ENCODE measurements around the gene PTCH2.

Gene PTCH2

GRCh38 chr1:44853201-44853600, 10.1 kb upstream of the PTCH2 start:
- FAIRE-seq (no peak), DNase-seq (ENCODE audit: insufficient read length, low spot score) (no peak)
- no peak for TF ChIP-seq CTCF (IDR thresholded peaks at IDR 0.05; ENCODE audit: insufficient read depth, missing control alignments)

GRCh38 chr1:44851308-44851707, 8.3 kb upstream of the PTCH2 start:
- FAIRE-seq = no peak
- DNase-seq (ENCODE audit: insufficient read length, low spot score) = no peak
- no peak for TF ChIP-seq CTCF (IDR thresholded peaks at IDR 0.05; ENCODE audit: insufficient read depth, missing control alignments)

- no peak for TF ChIP-seq CTCF (IDR thresholded peaks at IDR 0.05; ENCODE audit: insufficient read depth, missing control alignments)
- DNase-seq (ENCODE audit: insufficient read length, low spot score) = no peak
- FAIRE-seq = no peak
Observed at GRCh38 chr1:44849575-44850132, 6.6 kb upstream of the PTCH2 start.

- FAIRE-seq (no peak), DNase-seq (ENCODE audit: insufficient read length, low spot score) (no peak)
- no peak for TF ChIP-seq CTCF (IDR thresholded peaks at IDR 0.05; ENCODE audit: insufficient read depth, missing control alignments)
Observed at GRCh38 chr1:44848456-44849181, 5.6 kb upstream of the PTCH2 start.

GRCh38 chr1:44847845-44848244, 4.8 kb upstream of the PTCH2 start:
- DNase-seq (ENCODE audit: insufficient read length, low spot score) = no peak
- no peak for TF ChIP-seq CTCF (IDR thresholded peaks at IDR 0.05; ENCODE audit: insufficient read depth, missing control alignments)
- FAIRE-seq = no peak

- FAIRE-seq (no peak), DNase-seq (ENCODE audit: insufficient read length, low spot score) (no peak)
- no peak for TF ChIP-seq CTCF (IDR thresholded peaks at IDR 0.05; ENCODE audit: insufficient read depth, missing control alignments)
Observed at GRCh38 chr1:44846985-44847384, 3.9 kb upstream of the PTCH2 start.

GRCh38 chr1:44842486-44842861, 579 bp downstream of the PTCH2 start:
- DNase-seq (ENCODE audit: insufficient read length, low spot score) (no peak), FAIRE-seq (no peak)
- TF ChIP-seq CTCF (IDR thresholded peaks at IDR 0.05; ENCODE audit: insufficient read depth, missing control alignments) = no peak

Measured in D721Med (cell line).